A673 (cell line): Measurements from ENCODE around the gene DMPK. TPM values are rescaled to one million over a fixed set of nuclear protein-coding genes. Genes with fewer than 3 reads are reported as not detected.

ENCODE experiments used
- BruUV-seq: library from RNA; stranded (reverse); fragments of 400-500 nt; replicated peaks from 2 replicates; lab custom pipeline; 2021; lab: Mats Ljungman, UMichigan
- CTCF ChIA-PET: fragments of 300-600 bp; sonication (Branson Sonifier 250); formaldehyde crosslinking; loops from one replicate; lab custom pipeline; 2022; ENCODE audit warnings: antibody characterized with exemption; lab: Charles Lee
- POLR2A ChIA-PET: fragments of 300-600 bp; sonication (Branson Sonifier 250); formaldehyde crosslinking; loops from one replicate; lab custom pipeline; 2022; ENCODE audit warnings: antibody characterized with exemption; ENCODE audit not compliant: low non-redundant PET; lab: Charles Lee
- DNase-seq: peaks from one replicate; pipeline ENCODE4 v3.0.0-alpha.2; 2015; ENCODE audit warnings: low spot score
- H3K27ac ChIP-seq: fragments of 200-600 bp; sonication (generic); 2 replicates; pipeline ENCODE4 v1.5.1; 2016; ENCODE audit warnings: mixed run types, low read depth, mild to moderate bottlenecking, mixed read lengths, antibody characterized with exemption, low read length; ENCODE audit not compliant: poor library complexity, severe bottlenecking
- H3K27me3 ChIP-seq: fragments of 200-600 bp; sonication (generic); replicated peaks from 2 replicates; pipeline ENCODE4 v1.6.1; 2017; ENCODE audit warnings: mixed run types, low read depth, mild to moderate bottlenecking, mixed read lengths, antibody characterized with exemption, low read length; ENCODE audit not compliant: insufficient read depth, poor library complexity
- H3K36me3 ChIP-seq: fragments of 200-600 bp; sonication (generic); 2 replicates; pipeline ENCODE4 v1.6.1; 2016; ENCODE audit warnings: mixed run types, mild to moderate bottlenecking, mixed read lengths, antibody characterized with exemption, low read length; ENCODE audit not compliant: insufficient read depth, poor library complexity, severe bottlenecking
- H3K4me1 ChIP-seq: fragments of 200-600 bp; sonication (generic); 2 replicates; pipeline ENCODE4 v1.6.1; 2017; ENCODE audit warnings: mixed run types, mild to moderate bottlenecking, mixed read lengths, antibody characterized with exemption, low read length; ENCODE audit not compliant: insufficient read depth, poor library complexity, severe bottlenecking
- H3K4me3 ChIP-seq: fragments of 200-600 bp; sonication (generic); 2 replicates; pipeline ENCODE4 v1.5.1; 2016; ENCODE audit warnings: low read depth, mixed run types, mild to moderate bottlenecking, mixed read lengths, low read length; ENCODE audit not compliant: poor library complexity, severe bottlenecking
- H3K9me3 ChIP-seq: fragments of 200-600 bp; sonication (generic); 2 replicates; pipeline ENCODE4 v1.6.1; 2016; ENCODE audit warnings: mixed run types, low read depth, mild to moderate bottlenecking, mixed read lengths, antibody characterized with exemption, low read length; ENCODE audit not compliant: poor library complexity, severe bottlenecking
- EZH2 ChIP-seq: fragments of 200-600 bp; sonication (generic); IDR thresholded peaks from 2 replicates; pipeline ENCODE4 v1.6.1; 2017; ENCODE audit warnings: borderline replicate concordance, low read depth, mild to moderate bottlenecking, mixed read lengths, antibody characterized with exemption, low read length; ENCODE audit not compliant: poor library complexity, severe bottlenecking
- intact Hi-C: fragments of 100-400 bp; cut with micrococcal nuclease; formaldehyde crosslinking; loops from one replicate; pipeline ENCODE4 v1.10.0; 2022; ENCODE audit not compliant: unreplicated experiment
- total RNA-seq: library from RNA; stranded (reverse); gene quantifications from 2 replicates; pipeline ENCODE4 v1.2.3, GENCODE V29; 2021
- TF ChIP-seq, protein P1 (sequence below): fragments of 300-800, 200-600 bp; sonication (generic); conservative IDR thresholded peaks from 2 replicates; pipeline ENCODE4 v1.5.1; 2017; ENCODE audit warnings: low read depth, mild to moderate bottlenecking, antibody characterized with exemption, low read length, moderate library complexity, mixed read lengths

The DMPK gene
- total RNA-seq, 1 experiment from 2014 or later: 82.0 TPM

DNA sequence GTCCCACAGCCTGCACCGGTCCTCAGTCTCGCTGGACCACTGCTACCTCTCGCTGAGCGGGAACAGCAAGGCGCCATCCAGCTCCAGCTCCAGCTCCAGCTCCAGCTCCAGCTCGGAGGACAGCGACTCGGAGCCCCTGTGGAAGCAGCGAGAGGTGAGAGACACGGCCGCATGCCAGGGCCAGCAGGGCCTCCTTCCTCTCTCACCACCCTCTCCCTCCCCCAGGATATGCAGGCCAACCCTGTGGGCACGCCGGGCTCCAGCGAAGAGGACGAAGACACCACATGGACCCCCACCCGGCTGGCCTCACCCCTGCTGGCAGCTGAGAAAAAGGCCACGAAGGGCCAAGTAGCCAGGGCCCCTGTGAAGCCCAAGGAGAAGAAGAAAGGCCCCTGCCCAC lies 20.6 kb downstream of the DMPK start:
- no peaks in the 10 kb centered on the region for H3K36me3 ChIP-seq
- CTCF ChIA-PET: no interaction called here
- no peak for TF ChIP-seq EZH2
- TF ChIP-seq, protein P1, sequence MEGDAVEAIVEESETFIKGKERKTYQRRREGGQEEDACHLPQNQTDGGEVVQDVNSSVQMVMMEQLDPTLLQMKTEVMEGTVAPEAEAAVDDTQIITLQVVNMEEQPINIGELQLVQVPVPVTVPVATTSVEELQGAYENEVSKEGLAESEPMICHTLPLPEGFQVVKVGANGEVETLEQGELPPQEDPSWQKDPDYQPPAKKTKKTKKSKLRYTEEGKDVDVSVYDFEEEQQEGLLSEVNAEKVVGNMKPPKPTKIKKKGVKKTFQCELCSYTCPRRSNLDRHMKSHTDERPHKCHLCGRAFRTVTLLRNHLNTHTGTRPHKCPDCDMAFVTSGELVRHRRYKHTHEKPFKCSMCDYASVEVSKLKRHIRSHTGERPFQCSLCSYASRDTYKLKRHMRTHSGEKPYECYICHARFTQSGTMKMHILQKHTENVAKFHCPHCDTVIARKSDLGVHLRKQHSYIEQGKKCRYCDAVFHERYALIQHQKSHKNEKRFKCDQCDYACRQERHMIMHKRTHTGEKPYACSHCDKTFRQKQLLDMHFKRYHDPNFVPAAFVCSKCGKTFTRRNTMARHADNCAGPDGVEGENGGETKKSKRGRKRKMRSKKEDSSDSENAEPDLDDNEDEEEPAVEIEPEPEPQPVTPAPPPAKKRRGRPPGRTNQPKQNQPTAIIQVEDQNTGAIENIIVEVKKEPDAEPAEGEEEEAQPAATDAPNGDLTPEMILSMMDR: no peak
- no peak overlapping the region for H3K4me3 ChIP-seq
- no peak overlapping the region for H3K27ac ChIP-seq
- peaks cover 12% of the 10 kb centered on the region for H3K4me1 ChIP-seq
- intact Hi-C loops: no loop called here
- no peaks in the 10 kb centered on the region for H3K27me3 ChIP-seq
- no TSS peak for BruUV-seq
- no peaks in the 10 kb centered on the region for H3K9me3 ChIP-seq
- POLR2A ChIA-PET: no interaction called here
- DNase-seq: no peak

DNA sequence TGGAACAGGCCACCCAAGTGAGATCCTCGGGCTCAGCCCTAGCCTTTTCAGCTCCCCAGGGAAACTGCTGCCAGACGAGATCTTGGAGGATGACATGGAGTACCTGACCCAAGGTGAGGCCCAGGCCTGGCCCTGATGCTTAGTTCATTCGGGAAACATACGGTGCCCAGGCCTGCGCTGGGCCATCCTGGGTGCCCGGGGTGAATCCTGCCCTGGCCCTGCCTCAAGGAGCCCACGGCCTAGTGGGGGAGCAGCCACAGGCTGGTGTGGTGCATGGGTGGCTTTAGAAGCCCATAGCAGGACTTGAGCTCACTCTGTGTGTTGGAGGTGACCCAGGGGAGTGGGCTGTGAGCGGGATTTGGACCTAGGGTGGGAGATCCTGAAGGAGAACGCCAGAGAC lies 23.4 kb downstream of the DMPK start:
- no peaks in the 10 kb centered on the region for H3K9me3 ChIP-seq
- no peak overlapping the region for H3K27ac ChIP-seq
- TF ChIP-seq EZH2: no peak
- TF ChIP-seq, protein P1: no peak
- H3K4me1 ChIP-seq: no peaks in the 10 kb centered on the region
- CTCF ChIA-PET: no interaction called here
- DNase-seq: no peak
- H3K4me3 ChIP-seq: no peak overlapping the region
- no TSS peak for BruUV-seq
- H3K36me3 ChIP-seq: no peaks in the 10 kb centered on the region
- POLR2A ChIA-PET: no interaction called here
- intact Hi-C loops: no loop called here
- no peaks in the 10 kb centered on the region for H3K27me3 ChIP-seq

DNA sequence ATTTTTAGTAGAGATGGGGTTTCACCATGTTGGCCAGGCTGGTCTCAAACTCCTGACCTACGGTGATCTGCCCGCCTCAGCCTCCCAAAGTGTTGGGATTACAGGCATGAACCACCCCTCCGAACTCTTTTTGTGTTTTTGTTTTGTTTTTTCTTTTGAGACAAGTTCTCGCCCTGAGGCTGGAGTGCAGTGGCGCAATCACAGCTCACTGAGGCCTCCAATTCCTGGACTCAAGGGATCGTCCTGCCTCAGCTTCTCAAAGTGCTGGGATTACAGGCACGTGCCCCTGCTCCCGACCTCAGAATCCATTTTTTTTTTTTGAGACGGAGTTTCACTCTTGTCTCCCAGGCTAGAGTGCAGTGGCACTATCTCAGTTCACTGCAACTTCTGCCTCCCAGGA lies 24.6 kb downstream of the DMPK start:
- POLR2A ChIA-PET: no interaction called here
- Histone ChIP-seq H3K4me3 (no peak overlapping the region), H3K36me3 (no peaks in the 10 kb centered on the region), H3K27me3 (no peaks in the 10 kb centered on the region), H3K9me3 (no peaks in the 10 kb centered on the region), H3K27ac (no peak overlapping the region), H3K4me1 (no peaks in the 10 kb centered on the region)
- CTCF ChIA-PET: no interaction called here
- DNase-seq: no peak
- no TSS peak for BruUV-seq
- intact Hi-C loops: no loop called here
- TF ChIP-seq, protein P1: no peak
- TF ChIP-seq EZH2: no peak
